GM18873 (cell line): ENCODE results near the gene COX6A1.
A peak's percentile ranks its signal among the peaks of the same experiment; 100 is the strongest.
"Not testable (repeated sequence)": the region's sequence is repeated elsewhere in the genome, so short reads cannot be mapped to it uniquely, and the experiment has no call there.

Experiments used
- ATAC-seq: cut with Tn5 transposase; IDR thresholded peaks from one replicate; pipeline ENCODE4 v1.9.1; 2021; ENCODE audit warnings: mild to moderate bottlenecking, moderate library complexity, moderate number of reproducible peaks; ENCODE audit not compliant: unreplicated experiment, low FRiP score

Gene COX6A1

DNA sequence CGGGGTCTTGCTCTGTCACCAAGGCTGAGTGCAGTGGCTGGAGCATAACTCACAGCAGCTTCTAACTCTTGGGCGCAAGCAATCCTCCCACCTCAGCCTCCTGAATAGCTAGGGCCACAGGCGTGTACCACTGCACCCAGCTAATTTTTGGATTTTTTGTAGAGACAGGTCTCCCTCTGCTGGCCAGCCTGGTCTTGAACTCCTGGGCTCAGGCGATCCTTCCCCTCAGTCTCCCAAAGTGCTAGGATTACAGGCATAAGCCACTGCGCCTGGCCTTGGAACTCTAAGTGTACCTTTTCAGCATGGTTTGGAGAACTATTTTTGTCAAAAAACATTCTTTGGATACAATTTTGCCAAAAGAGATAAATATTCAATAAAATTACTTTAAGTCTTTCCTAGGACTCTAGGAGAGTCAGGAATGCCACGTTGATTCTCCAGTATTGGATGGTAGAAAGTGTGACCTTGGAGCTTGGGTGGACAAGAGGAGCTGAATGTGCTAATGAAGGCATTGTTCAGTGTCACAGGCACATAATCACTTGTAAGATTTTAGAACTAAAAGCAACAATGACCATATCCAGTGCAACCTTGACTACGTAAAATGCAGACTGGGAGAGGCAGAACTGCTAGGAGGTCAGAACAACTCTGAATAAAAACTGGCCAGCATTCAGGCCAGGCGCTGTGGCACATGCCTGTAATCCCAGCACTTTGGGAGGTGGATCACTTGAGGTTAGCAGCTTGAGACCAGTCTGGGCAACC, 28.8 kb downstream of the COX6A1 start:
- no peak for ATAC-seq

DNA sequence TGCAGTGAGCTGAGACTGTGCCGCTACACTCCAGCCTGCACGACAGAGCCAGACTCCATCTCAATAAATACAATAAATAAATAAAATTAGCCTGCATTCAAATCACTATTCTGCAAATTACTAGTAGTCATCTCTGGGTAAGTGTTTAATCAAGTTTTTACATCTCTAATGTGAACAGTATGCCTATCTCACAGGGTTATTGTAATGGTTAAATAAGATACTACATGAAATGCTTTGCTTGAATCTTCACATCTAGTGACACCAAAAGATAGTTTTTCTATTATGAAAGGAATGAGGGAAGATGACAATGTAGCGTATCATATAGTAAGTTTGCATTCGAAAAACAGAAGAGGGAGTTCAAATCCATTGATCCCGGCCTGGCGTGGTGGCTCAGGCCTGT, 29.5 kb downstream of the COX6A1 start:
- ATAC-seq, result no peak

DNA sequence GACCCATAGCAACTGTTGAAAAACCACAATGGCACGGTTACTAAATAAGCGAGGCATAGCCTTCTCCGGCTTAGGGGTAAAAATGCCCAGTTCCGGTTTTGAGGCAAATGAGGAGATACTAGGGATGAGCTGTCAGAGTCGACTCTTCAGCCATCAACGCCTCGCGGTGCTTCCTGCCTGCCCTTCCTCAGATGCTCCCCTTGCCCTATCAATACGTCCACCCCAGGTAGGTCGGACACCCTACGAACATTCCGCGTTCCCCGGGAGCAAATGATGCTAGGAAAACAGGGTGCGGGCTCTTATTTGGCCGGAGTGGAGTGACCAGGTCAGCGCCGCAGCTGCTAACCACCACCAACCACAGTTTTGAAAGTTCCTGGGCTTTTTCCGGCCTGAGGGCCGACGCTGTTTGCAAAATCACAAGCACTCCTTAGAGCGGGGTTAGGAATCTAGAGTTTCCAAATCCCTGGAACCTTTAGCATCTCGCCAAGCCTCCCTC, 30.5 kb downstream of the COX6A1 start:
- no peak for ATAC-seq

DNA sequence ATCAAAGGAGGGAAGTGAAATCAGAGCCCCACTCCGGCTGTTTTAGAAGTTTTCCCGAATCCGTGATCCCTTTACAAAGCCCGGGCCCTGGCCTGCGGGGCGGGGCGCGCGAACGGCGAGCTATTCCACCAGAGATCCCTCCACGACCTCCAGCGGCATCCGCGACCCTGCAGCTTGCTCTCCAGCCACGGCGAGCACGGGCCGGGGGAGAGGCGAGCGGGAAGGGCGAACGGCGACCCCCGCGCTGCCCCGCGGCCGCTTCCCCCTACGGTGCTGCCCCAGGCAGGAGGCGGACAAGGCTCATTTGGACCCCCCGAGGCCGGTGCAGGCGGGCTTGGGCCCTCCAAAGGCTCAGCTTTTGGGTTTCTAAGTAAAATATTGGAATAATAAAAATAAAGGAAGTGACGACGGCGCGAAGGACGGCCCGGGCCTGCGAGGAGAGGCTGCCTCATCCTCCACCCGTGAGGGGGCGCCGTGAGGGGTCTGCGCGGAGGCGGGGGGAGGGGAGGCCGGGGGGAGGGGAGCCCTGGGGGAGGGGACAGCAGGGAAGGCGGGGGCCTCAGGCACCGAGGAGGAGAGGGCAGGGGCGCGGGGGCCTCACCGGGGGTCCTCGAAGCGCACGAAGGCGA, 31.0 kb downstream of the COX6A1 start:
- no peak for ATAC-seq

DNA sequence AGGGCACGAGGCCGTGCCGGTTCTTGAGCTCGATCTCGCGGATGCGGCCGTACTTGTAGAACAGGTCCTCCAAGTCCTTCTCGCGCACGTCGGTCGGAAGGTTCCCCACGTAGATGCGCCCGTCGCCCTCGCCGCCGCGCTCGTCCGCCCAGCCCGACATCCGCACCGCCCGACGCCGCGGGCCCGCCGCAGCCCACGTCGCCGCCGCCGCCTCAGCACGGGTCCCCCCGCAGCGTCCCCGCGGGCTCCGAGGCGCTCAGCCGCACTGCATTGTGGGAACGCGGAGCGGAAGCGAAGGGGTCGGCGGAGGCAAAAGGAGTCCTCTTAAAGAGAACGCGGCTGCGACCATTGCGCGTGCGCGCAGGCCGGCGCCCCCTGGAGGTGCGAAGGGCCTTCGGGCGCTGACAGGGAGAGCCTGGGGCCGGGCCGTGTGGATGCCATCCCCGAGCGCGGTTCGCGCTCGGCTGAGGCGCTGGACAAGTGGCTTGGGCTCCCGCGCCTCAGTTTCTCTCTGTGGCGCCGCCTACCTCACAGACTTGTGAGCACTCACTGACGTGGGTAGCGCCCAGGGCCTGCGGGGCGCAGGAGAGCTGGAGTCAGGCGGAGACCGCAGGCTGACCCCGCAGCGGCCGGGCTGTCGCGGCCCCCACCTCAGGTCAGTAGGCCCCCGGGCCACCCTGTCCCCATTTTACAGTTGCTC, 31.7 kb downstream of the COX6A1 start, which contains the start of gene SRSF9:
Gene SRSF9, minus strand, starts transcription at position 299 of the 700 bp plus-strand sequence. Its CDS starts 139 bp downstream, at position 160.
- ATAC-seq, result peak; percentile 76

DNA sequence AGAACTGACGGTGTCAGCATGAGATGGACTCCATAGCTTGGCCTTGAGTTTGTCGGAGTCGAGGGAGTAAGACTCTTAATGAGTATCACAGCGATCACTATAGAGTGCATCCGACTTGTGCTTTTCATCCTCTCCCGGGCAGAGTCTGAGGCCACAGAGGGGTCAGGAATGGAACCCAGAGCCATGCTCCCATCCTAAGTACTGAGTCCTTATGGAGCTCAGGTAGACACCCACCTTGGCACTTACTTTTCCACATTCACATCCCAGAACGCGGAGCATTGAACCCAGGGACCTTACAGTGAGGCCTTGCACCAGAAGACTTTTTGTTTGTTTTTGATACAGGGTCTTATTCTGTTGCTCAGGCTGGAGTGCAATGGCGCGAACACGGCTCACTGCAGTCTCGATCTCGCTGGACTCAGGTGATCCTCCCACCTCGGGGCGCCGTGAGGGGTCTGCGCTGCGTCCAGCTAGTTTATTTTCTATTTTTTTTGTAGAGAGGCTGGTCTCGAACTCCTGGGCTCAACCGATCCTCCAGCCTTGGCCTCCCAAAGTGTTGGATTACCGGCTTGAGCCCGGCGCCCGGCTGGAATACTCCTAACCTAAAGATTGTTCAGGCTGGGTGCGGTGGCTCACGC, 32.4 kb downstream of the COX6A1 start:
- peak; percentile 2 for ATAC-seq

DNA sequence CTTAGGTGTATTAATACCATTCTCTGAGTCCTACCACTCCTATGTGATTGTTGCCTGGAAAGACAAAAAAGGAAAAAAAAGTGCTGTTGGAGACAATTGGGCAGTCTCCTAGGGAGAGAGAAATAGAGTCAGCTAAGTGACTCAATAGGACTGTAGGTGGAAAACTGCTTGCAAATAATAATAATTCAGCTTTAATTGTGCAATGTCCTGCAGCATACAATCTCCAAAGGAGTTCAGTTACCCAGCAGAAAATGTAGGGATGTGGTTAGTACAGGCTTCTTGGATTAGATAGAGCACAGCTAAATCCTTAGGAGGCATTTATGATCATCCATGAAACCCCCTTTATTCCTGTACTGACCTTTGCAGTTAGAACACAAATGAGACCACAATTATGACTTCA, 34.6 kb downstream of the COX6A1 start:
- ATAC-seq, result no peak

DNA sequence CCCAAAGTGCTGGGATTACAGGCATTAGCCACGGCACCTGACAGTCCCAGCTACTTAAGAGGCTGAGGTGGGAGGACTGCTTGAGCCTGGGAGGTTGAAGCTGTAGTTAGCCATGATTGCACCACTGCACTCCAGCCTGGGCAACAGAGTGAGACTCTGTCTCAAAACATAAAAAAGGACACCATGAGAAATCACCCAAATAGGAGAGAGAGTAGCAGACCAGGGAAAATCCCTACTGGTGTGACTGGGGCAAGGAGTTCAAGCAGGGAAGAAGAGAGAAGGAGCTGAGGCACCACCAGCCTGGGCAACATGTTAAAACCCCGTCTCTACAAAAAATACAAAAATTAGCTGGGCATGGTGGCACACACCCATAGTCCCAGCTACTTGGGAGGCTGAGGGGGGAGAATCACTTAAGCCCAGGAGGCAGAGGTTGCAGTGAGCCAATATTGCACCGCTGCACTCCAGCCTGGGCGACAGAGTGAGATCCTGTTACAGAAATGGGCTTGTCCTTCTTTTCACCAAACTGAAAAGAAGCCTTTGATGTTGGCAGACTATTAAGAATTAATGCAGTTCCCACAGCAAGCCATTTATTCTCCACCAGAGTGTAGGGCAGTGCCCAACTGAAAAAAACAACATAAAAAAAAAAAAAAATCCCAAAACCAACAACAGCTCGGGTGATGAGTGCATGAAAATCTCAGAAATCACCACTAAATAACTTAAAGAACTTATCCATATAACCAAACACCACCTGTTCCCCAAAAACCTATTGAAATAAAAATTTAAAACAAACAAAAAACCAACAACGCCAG, 36.1 kb downstream of the COX6A1 start:
- ATAC-seq, result no peak

DNA sequence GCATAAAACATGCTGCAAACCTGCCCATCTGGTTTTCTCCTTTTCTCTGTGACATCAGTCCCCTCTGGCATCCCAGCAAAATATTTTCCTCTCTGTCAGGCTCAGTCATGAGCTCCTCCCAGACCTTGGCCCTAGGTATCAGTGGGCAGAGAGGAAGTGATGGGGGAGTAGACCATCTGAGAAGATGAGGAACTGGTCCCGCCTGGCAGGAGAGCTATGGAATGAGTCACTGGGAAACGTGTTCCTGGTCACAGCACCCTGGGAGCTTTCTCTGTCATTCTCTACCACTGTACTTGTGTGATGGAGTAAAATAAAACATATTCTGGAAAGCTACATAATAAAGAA, 36.7 kb downstream of the COX6A1 start:
- ATAC-seq, result no peak

DNA sequence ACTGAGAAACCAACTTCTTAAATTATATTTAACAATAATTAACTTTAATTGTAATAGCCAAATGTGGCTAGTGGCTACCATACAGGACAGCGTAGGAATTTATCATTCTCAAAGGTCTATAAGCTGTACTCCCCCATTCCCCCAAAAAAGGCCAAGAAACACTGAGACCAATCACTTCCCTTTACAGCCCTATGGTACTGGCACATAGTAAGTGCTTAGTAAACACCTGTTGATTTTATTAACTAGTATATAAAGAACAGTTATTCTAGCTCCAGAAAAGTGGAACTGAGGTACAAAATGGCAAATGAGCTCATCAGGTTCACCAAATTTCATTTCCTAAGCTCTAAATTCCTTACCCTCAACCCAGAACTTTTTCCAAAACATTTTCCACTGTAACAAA, 37.7 kb downstream of the COX6A1 start:
- no peak for ATAC-seq

DNA sequence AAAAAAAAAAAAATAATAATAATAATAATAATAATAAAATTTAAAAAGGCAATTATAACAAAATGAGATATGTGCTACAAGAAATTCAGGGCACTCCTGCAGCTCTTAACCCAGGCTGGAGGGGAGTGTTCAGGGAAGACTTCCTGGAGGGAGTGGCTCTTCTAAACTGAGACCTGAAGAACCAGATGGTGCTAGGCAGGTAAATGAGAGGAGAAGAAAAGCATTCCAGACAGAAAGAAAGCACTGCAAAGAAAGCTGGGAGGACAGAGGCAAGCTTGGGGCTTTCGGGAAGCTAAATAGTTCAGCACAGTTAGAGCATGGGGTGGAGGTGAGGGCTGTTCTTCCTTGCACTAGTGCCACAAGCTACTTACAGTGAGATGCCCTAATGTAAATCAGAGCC, 41.5 kb downstream of the COX6A1 start:
- no peak for ATAC-seq

DNA sequence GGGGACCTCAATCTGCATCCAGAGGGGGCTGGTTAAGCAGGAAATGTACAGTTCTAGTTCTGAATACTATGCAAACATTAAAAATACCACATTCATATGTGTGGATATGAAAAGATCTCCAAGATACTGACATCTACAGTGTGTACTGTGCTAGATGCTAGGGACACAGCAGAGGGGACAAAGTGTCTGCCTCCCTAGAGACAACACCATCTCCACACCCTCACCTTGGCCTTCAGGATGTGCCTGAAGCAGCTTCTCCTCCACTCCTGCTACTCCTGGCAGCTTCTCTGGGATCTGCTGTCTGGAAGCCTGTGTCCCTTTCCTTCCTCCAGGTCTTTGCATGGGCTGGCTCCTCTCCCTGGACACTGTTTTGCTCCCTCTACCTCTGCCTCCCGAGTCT, 42.3 kb downstream of the COX6A1 start:
- no peak for ATAC-seq

DNA sequence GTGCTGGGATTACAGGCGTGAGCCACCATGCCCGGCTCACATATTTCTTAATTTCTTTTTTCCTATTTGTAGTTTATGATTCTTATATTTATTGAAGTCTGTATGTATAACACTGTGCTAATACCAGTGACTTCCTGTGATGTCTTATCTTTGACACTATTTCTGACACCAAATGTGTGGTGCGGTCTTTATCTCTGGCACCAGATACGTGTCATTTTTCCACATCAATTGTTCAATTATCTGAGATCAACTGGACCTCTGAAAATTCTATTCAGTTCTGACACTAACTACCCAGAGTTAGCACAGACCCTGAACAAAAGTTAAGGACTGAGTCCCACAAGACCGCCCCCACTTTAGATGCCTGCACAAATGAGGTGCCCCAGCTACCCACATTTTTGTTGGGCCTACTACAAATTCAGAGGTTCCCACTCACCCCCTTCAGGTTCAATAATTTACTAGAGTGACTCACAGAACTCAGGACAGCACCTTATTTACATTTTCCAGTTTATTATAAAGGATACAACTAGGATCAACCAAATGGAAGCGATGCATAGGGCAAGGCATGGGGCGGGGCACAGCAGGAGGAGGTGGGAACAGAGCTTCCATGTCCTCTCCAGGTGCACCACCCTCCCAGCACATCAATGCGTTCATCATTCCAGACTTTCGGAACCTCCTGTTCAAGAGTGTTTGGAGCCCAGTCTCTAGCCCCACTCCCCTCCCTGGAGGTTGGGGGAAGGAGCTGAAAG, 43.3 kb downstream of the COX6A1 start:
- ATAC-seq, result no peak

DNA sequence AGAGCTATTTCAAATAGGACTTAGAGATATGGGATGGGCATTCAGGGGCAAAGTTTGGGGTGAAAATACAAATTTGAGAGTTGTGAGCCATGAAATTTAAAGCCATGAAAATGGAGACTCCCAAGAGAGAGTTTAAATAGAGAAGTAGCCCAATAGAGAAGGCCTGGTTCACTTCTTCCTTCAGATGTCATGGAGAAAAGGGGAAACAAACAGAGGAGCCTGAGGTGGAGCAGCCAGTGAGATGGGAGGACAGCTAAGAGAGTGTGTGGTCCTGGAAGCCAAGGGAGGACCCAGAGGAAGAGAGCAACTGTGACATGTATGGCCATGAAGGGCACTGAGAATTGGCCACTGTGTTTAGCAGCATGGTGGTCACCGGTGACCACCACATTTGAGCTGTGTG, 45.7 kb downstream of the COX6A1 start:
- ATAC-seq, result no peak

DNA sequence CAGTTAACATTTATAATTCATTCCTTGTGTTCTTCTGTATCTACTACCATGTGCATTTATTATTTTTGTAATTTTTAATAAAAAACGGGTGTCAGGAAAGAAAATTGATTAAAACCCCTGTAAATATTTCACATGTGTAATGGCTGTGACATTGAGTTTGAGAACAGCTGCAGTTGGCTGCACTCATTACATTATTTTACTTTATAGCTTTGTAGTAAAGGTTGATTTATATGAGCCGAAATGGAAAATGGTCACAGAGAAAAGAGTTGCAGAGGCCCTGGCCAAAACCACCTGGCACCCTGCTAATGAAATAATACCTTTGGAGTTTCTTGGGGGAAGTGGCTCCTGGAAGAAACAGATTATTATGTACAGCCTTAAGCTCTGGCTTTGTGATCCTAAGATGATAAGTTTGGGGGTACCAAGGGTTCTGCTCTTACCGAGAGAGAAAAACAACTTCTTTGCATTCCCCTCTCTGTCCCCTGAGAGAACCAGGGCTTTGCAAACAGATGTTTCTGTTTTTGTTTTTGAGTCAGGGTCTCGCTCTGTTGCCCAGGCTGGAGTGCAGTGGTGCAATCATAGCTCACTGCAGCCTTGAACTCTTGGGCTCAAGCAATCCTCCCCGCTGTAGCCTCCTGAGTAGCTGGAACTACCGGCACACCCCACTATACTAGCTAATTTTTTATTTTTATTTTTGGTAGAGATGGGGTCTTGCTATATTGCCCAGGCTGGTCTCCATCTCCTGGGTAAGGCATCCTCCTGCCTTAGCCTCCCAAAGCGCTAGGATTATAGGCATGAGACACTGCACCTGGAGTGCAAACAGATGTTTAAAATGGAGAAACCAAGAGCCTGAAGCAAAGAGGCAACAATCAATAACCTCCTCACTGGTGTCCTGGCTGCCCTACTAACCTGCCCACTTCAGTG, 48.3 kb downstream of the COX6A1 start:
- no peak for ATAC-seq

DNA sequence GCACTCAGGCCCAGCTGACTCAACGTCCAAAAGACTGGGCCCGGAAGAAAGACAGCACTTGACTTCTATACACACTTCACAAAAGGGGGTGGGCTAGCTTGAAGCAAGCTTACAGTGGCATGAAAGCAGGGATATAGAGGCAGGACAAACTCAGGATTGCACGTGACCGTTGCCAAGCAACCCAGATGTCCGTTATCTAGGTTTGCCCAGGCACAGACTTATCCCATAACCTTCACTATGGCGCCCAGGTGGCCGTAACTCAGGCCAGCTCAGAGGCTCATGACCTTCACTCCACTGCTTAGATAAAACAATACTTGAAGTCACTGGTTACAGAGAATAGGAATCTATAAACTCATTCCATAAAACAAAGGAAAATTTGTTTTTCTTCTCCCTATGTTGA, 49.6 kb downstream of the COX6A1 start:
- not testable (repeated sequence) for ATAC-seq

DNA sequence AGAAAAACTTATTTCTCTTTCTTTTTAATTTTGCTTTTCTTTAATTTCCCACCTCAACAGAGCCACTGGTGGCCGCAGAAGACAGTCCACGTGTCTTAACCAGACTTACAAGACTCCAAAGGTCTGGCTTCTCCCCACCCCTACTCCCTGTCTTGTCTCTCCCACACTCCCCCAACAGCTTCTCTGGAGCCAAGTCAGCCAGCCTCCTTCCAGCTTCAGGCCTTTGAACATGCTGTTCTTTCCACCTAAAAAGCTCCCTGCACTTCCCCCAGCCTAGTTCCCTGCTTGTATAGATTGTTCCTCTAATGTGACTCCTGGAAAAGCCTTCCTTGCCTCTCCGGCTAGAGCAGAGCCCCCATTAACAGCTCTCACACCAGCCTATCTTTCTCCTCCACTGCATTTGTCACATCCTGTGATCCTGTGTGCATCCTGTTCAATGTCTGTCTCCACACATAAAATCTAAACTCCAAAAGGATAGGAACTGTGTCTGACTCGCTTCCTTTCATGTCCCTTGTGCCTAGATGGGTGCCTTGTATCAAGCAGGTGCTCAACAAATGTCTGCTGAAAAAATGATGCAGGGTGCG, 50.2 kb downstream of the COX6A1 start:
- no peak for ATAC-seq

DNA sequence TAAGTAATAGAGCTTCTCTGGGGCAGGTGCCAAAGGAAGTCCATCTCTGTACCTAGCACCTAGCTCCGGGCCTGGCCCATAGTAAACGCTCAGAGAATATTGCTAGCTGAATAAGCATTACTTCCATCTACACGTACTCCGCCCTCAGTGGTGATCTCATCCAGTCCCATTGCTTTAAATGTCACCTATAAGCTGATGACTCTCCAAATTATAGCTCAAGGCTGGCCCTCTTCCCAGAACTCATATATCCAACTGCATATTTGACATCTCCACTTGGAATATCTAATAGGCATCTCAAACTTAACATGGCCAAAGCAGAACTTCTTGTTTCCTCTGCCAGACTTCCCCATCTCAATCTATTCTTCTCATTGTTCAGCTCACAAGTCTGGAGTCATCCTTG, 51.1 kb downstream of the COX6A1 start:
- ATAC-seq, result no peak
